Measurements from ENCODE around the gene WDR13.
"Not testable (repeated sequence)": the region's sequence is repeated elsewhere in the genome, so short reads cannot be mapped to it uniquely, and the experiment has no call there.

WDR13 gene

GRCh38 chrX:48597353-48598264 is at the start of gene WDR13:
WDR13 (plus strand) TSS chrX:48597492; CDS start chrX:48597997, 505 bp downstream.
- DNase-seq: peak; percentile 85

GRCh38 chrX:48548871-48549270 is 48.4 kb upstream of the WDR13 start:
- DNase-seq: no peak

- DNase-seq: not testable (repeated sequence)
These were observed 41.5 kb upstream of the WDR13 start for GRCh38 chrX:48555731-48556325.

GRCh38 chrX:48558271-48558670 is 39.0 kb upstream of the WDR13 start:
- DNase-seq: no peak

GRCh38 chrX:48559636-48560035 is 37.7 kb upstream of the WDR13 start:
- no peak for DNase-seq

GRCh38 chrX:48560056-48560455 is 37.2 kb upstream of the WDR13 start:
- DNase-seq: no peak

- no peak for DNase-seq
These were observed 36.6 kb upstream of the WDR13 start for GRCh38 chrX:48560681-48561080.

GRCh38 chrX:48569958-48570357 is 27.3 kb upstream of the WDR13 start:
- DNase-seq: no peak

- peak; percentile 2 for DNase-seq
These were observed 23.5 kb upstream of the WDR13 start for GRCh38 chrX:48573690-48574269.

GRCh38 chrX:48574270-48575266 is 22.7 kb upstream of the WDR13 start, which contains the start of gene RBM3:
RBM3 (plus strand) TSS chrX:48574484; CDS start chrX:48575181, 697 bp downstream.
- DNase-seq: peak; percentile 88

GRCh38 chrX:48575642-48576041 is 21.6 kb upstream of the WDR13 start:
- DNase-seq: no peak

GRCh38 chrX:48576108-48576507 is 21.2 kb upstream of the WDR13 start:
- peak; percentile 2 for DNase-seq

GRCh38 chrX:48578661-48579128 is 18.6 kb upstream of the WDR13 start:
- DNase-seq: no peak

GRCh38 chrX:48579259-48579658 is 18.0 kb upstream of the WDR13 start:
- no peak for DNase-seq

GRCh38 chrX:48580662-48581061 is 16.6 kb upstream of the WDR13 start:
- DNase-seq: no peak

GRCh38 chrX:48584698-48585097 is 12.6 kb upstream of the WDR13 start:
- DNase-seq: no peak

- DNase-seq: no peak
These were observed 7.7 kb upstream of the WDR13 start for GRCh38 chrX:48589482-48590162.

- no peak for DNase-seq
These were observed 6.8 kb upstream of the WDR13 start for GRCh38 chrX:48590203-48591103.

GRCh38 chrX:48591255-48591791 is 6.0 kb upstream of the WDR13 start:
- DNase-seq: no peak

- no peak for DNase-seq
These were observed 4.3 kb upstream of the WDR13 start for GRCh38 chrX:48592971-48593370.

Measured in stimulated activated CD4-positive, alpha-beta T cell treated with anti-CD3 and anti-CD28 coated beads, Interleukin-4, amount 100 ng/mL, for 1 hour (primary cell).